Left kidney (tissue), 2 donors: Measurements from ENCODE around the gene SVIL. TPM values are rescaled to one million over a fixed set of nuclear protein-coding genes. Genes with fewer than 3 reads are reported as not detected.
"Not testable (repeated sequence)": the region's sequence is repeated elsewhere in the genome, so short reads cannot be mapped to it uniquely, and the experiment has no call there.

Experiments
- DNase-seq: peaks from one replicate; pipeline ENCODE4 v3.0.0-alpha.2; 2013
- polyA plus RNA-seq: library from polyadenylated mRNA; unstranded; fragments of 120-200 nt; gene quantifications from one replicate; pipeline ENCODE4 v1.2.1, GENCODE V29; 2013; ENCODE audit not compliant: insufficient read length

The SVIL gene
- polyA plus RNA-seq, 1 donor: 43.8 TPM

DNA sequence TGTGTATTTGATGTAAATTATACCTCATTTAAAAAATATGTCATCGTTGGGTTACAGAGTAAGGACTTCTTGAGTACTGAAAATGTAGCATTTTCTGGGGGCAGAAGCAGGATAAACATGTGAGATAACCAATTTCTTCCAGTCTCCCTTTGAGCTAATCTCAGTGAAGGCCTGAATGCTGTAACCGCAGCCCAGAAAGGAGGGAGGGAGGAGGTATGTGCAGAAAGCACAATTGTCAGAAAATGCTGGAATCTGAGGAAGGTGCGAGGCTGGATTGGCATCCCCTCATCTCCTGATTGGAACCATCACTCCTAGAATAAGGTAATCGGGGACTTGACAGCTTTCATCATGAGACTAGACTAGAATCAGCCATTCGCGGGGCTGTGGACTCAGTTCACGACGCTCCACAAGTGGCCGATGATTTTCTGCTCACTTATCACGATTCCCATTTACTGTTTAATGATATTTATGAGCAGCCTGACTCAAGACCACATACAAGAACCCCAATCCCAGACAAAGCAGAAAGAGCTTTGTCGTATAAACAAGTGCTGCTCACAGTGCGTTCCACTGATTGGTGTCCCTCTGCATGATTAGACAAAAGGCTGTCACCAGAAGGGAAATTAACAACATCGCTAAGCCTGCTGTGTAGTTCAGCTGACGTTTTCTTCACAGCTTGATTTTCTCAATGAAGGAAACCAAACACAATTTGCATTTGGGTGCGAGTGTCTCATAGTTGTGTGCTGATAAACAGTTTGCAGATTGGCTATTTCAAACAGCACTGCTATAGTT is 93.2 kb downstream of the SVIL start:
- no peak for DNase-seq

GRCh38 chr10:29540016-29540415 is 94.8 kb downstream of the SVIL start:
- DNase-seq: no peak

GRCh38 chr10:29539412-29539811 is 95.4 kb downstream of the SVIL start:
- no peak for DNase-seq

- DNase-seq: no peak
Observed at GRCh38 chr10:29537799-29538198, 97.0 kb downstream of the SVIL start.

- DNase-seq: not testable (repeated sequence)
Observed at GRCh38 chr10:29536691-29537090, 98.1 kb downstream of the SVIL start.

- DNase-seq: no peak
Observed at GRCh38 chr10:29535778-29536453, 98.9 kb downstream of the SVIL start.

DNA sequence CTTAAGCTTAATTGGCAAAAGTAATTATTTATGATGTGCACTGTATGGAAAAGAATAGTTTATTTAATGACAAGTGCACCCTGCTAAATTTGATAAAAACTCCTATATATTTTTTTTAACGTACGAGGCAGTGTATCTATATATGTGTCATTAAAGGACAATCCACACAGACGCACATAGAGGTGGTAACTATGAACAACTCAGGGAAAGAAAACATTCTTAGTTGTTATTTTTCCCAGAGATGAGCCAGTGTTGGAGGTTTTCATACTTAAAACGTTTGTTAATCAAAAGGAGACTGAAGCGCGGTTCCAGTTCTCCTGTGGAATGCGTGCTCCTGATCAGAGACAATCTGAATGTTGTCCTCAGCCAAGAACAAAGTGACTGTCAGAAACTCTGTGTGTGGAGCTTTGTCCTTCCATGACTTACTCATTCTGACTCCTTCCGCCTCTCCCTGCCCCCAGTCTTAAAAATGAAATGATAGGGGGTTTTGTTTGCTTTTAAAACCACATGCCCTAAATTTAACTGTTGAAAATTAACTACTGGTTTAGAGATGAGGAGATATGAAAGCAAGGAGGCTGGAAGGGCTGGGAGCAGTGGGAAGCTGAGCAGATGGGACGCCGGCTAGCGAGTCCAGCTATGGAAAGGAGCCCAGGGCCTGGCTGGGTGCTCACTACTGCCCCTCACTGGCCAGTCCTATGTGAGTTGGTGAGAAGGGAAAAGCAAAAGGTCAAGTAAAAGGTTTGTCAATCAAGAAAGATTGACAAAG is 99.6 kb downstream of the SVIL start:
- DNase-seq: no peak

DNA sequence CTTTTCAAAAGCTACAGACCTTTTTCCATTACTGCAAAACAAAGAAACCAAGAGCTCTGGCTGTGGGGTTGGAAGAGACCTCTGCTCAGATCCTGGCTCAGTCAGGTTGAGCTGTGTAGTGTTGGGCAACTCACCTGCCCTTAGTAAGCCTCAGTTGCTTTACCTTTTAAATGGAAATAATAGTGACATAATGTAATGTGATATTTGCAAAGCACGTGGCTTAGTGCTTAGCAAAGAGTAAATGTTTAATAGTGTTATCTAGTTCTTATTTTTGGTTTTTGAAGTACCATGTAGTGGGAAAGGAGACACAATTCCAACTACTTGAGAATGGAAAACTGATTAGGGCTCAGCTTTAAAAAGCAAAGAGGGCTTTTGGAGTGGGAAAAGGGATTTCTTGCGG is 100.2 kb downstream of the SVIL start:
- no peak for DNase-seq

DNA sequence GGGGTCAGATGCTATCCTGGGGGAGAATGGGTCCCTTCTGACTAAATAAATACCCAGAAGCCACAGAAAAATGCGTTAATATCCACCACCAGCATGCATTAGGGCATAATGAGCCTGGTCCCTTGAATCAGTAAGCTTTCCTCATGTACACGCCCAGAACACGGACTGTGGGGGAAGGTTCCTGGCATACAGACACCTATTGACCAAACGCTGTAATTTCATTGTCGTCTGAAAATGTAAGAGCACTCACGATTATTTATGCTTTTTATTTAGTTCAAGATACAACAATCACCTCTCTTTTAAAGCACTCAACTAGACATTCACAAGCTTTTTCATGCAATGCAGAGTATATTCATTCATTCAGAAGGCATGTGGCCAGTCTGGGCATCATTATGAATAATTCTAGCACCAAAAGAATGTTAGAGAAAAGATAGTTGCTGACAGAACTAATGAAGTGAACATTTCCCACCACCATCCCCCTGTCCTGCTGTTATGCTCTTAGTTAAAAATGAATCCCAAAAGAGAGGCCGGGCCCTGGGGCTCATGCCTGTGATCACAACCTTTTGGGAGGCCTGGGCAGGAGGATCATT is 101.0 kb downstream of the SVIL start:
- DNase-seq: no peak

- no peak for DNase-seq
Observed at GRCh38 chr10:29533046-29533445, 101.7 kb downstream of the SVIL start.

GRCh38 chr10:29532256-29532878 is 102.4 kb downstream of the SVIL start:
- DNase-seq: no peak

DNA sequence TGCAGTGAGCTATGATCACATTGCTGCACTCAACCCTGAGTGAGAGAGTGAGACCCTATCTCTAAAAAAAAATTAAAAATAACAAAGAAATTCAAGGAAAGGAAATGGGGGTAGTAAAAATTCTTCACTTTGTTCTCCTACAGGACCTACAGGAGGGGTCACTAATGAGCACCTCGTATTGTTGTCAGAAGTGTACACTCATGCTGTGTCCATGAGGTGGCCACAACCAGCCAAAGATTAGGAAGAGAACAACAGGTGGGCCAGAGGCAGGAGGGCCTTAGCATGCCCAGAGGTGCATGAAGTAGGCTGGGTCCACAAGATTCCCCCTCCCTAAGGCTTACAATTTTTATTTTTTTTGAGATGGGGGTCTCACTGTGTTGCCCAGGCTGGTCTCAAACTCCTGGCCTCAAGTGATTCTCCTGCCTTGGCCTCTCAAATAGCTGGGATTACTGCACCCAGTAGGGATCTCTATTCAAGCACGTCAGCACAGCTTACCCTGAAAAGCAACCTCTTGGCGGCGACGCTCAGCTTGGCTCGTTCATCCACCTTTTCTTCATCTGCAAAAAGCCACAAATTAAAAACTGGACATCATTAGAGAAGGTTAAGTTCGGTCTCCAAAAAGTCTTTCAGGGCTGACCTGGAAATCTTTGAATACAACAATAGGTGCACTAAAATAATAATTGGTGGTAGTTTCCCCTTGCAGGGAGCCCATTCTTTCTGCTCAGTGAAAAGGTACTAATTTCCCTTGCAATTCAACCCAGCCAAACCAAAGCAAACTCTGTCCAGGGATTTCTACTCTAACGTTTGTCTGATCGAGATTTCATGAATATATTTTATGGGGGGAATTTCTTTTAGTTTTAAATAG is 104.4 kb downstream of the SVIL start:
- DNase-seq: no peak

DNA sequence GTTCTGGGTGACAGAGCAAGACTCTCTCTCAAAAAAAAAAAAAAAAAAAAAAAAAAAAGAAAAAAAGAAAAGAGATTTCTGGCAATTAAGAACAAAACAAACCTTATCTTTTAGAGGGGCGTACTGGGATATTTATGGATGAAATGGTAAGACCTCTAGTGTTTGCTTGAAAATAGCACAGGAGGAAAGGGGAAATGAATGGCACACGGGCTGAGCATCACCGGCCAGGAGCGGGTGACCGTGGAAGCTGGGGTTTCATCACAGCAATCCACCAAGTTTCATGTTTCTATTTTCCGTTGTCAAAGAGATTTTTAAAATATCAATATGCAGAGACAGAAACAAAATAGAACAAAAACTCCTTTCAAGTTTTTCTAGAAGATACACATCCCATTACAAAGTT is 105.6 kb downstream of the SVIL start:
- no peak for DNase-seq

GRCh38 chr10:29525762-29526161 is 109.0 kb downstream of the SVIL start:
- DNase-seq: no peak

DNA sequence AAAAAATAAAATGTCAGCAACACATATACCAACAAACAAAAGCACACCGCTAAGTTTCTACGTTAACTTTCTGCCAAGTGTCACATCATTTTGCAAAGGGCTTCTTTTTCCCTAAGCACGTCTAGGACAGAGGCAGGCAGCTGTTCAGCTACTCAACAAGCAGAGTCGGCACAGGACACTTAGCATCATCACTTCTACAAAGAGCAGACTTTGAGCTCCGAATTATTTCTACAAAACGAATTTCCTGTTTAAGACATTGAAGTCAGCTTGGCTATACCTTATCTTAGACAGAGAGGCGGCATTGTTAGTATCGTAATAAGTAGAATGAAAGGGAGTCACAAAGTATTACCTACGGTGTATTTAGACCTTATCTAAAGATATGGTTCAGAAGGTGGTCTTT is 110.1 kb downstream of the SVIL start:
- DNase-seq: no peak

GRCh38 chr10:29524294-29524693 is 110.5 kb downstream of the SVIL start:
- DNase-seq: no peak

- DNase-seq: no peak
Observed at GRCh38 chr10:29522918-29523317, 111.9 kb downstream of the SVIL start.

DNA sequence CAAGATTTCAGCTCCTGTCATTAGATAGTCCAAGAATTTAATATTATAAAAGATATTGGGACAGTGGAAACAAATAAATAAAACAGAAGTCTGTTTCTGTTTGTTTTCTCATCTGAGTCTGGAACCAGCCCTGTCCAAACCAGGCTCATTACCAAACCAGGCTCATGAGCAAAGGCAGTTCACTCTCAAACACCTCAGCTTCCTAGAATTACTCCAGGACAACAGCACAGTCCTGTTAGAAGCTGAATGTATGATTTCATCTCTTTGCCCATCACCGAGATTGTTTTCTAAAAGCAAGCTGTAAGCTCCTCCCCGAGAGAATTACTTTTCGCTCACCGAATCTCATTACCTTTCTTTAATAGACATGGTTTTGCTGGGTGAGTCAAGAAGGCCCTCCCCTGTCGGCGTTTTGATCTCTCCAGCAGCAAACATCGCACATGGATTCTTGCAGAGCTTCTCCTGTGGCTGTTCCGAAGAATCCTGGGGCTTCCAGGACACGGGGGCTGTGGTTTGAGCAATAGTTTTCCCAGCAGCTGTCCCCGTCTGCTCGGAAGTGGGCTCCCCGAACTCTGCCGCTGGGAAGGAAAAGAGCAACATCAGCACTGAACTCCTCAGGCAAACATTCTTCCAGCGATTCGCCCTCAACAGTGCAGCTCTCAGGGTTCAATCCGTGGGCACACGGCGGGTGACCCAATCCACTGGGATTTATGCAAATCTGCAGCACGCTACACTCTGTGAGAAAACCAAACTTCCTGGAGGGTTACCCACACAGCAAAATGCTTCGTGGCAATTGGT is 112.5 kb downstream of the SVIL start:
- no peak for DNase-seq

DNA sequence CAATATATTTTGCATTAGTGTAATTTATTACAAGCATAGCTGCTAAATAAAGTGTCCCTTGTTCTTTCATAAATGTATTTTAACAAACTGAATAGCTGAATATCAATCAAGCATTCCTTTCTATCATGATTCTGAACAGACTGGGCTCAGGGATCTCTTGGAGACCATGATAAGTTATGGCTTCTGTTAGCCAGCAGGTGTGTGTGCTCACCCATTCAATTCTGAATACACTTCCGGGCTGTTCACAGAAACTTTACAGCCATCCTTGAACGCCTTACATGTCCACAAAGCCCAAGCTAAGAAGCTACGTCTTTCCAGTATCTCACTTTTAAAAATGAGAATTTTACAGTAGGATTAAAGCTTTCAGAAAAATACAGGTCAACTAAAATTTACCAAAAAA is 115.1 kb downstream of the SVIL start:
- DNase-seq: no peak

DNA sequence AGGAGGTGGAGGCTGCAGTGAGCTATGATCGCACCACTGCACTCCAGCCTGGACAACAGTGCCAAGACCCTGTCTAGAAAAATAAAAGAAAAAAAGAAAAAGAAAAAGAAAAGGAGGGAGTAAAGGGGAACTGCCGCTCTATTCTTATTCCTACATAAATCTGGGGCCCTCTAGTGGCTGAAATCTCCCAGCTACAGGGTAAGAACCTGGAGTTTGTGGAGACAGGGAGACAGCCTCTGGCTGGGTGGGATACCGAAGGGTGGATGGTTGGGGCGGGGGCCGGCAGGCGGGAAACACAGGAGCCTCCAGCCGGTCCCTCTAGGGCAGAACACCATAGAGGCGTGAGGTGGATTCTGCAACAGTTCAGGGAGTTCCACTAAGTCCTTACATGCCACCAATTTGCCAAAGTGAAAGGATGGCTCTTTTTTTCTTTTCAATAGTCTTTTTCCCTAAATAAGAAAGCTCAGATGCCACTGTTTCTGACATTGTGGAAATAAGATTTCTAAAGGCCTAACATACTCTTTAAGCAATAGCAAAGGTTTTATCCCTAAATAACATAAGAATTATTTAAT is 117.3 kb downstream of the SVIL start:
- DNase-seq: no peak
